GM19372 (cell line): ENCODE measurements around the gene EYA3.
"Not testable (repeated sequence)": the region's sequence is repeated elsewhere in the genome, so short reads cannot be mapped to it uniquely, and the experiment has no call there.

Source experiments
- ATAC-seq: cut with Tn5 transposase; IDR thresholded peaks from one replicate; pipeline ENCODE4 v1.9.1; 2021; ENCODE audit warnings: mild to moderate bottlenecking, low read depth, moderate library complexity; ENCODE audit not compliant: unreplicated experiment

Gene EYA3

GRCh38 chr1:28035420-28035819 lies 53.0 kb downstream of the EYA3 start:
- no peak for ATAC-seq

- ATAC-seq: no peak
These were observed 56.1 kb downstream of the EYA3 start for GRCh38 chr1:28032281-28032680.

- ATAC-seq: no peak
These were observed 57.2 kb downstream of the EYA3 start for GRCh38 chr1:28031173-28031572.

GRCh38 chr1:28028873-28029654 lies 59.3 kb downstream of the EYA3 start:
- no peak for ATAC-seq

DNA sequence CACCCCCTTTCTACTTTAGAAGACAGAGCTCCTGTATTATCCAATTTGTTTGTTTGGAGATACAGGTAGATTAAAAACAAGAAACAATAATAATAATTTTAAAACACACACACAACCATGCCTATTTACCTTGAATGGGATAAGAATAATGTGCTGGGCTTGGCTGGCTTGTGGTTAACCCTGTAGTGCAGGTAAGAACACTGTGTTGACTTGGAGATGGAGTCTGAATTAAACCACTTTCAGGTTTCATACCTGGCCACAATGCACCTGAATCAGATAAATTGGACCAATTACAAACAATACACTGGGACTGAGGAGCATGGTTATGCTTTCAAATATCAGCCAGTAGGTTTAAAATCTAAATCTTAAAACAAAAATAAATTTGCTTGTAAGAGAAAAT lies 60.8 kb downstream of the EYA3 start:
- no peak for ATAC-seq

GRCh38 chr1:28027238-28027637 lies 61.2 kb downstream of the EYA3 start:
- ATAC-seq: no peak

DNA sequence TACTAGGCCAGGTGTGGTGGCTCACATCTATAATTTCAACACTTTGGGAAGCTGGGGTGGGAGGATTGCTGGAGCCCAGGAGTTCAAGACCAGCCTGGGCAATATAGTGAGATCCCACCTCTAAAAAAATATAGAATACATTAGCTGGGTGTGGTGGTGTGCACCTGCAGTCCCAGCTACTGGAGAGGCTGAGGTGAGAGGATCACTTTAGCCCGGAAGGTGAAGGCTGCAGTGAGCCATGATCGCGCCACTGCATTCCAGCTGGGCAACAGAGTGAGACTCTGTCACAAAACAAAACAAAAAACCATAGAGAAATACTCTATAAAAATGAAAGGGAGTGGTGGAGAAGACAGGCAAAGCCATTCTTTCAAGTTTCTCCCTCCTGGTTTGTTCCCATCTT lies 62.1 kb downstream of the EYA3 start:
- ATAC-seq: no peak

DNA sequence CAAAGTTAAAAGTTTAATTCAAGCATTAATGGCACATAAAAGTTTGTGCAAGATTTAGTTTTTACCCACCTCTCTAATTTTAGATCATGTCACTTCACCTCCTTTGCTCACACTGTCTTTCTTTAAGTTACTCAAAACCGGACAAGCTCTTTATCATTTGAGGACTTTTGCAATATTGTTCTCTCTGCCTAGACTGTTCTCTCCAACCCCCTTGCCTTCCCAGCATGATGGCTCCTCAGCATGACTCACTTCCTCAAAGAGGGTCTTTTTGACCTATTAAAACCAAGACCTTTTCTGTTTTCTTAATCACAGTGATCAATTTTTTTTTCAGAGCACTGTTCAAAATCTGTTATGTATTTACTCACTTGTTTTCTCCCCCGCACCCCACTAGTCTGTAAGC lies 67.3 kb downstream of the EYA3 start:
- no peak for ATAC-seq

DNA sequence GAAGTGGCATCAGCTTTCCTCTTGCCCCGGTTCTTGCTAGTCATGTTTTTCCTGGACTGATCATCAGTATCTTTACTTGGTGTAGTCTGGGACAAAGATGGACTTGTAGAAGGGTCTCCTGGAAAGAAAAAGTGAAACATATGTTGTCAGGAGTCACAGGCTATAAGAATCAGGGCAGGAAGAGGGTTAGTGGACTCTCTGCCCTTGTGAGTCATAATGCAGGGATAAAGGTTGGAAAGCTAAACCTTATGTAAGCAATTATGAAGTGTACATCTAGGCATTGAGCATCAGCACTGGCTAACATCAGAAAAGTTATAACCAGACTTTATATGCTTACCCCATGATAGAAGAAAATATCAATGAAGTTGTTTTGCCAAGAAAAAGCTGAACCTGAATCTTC lies 77.4 kb downstream of the EYA3 start:
- no peak for ATAC-seq

- ATAC-seq: not testable (repeated sequence)
These were observed 85.3 kb downstream of the EYA3 start for GRCh38 chr1:28003117-28003516.

GRCh38 chr1:28002600-28002999 lies 85.8 kb downstream of the EYA3 start:
- no peak for ATAC-seq

DNA sequence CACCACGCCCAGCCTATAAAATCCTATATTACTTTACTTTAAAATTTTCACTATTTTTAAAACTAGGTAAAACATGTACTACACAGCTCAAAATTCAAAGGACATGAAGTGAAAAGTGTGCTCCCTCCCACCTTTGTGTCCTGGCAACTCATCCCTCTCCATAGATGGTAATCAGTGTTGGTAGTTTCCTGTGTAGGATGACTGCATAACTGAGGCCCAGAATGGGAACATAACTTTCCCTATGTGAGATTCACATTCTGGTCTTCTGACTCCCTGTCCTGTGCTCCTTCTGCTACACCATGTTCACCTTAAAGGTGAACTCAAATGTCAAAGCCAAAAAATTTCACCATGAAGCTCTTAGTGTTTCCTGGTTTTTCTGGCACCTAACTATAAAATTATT lies 89.4 kb downstream of the EYA3 start:
- no peak for ATAC-seq

DNA sequence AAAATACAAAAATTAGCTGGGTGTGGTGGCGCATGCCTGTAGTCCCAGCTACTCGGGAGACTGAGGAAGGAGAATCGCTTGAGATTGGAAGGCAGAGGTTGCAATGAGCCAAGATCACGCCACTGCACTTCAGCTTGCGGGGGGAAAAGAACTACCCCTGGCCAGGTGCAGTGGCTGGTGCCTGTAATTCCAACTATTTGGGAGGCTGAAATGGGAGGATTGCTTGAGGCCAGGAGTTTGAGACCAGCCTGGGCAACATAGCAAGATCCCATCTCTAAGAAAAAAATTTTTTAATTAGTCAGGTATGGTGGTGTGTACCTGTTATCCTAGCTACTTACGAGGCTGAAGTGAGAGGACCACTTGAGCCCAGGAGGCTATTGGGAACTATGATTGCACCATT lies 93.9 kb downstream of the EYA3 start:
- ATAC-seq: not testable (repeated sequence)

DNA sequence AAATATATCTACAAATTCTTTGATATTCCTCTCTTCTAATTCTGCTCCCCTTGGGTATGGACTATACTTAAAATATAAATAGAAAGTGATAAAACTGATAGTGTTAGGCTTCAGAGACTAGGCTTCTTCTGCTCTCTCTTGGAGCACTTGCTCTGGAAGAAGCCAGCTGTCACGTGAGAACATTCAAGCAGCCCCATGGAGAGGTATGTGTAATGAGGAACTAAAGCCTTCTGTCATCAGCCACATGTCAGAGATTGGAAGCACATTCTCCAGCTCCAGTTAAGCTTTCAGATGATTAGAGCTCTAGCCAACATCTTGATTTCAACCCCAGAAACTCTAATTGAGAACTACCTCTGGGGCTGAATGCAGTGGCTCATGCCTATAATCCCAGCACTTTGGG lies 94.3 kb downstream of the EYA3 start:
- ATAC-seq: no peak

- ATAC-seq: no peak
These were observed 95.2 kb downstream of the EYA3 start for GRCh38 chr1:27993241-27993640.

- no peak for ATAC-seq
These were observed 96.1 kb downstream of the EYA3 start for GRCh38 chr1:27992276-27992675.

- ATAC-seq: no peak
These were observed 97.4 kb downstream of the EYA3 start for GRCh38 chr1:27990920-27991537.

DNA sequence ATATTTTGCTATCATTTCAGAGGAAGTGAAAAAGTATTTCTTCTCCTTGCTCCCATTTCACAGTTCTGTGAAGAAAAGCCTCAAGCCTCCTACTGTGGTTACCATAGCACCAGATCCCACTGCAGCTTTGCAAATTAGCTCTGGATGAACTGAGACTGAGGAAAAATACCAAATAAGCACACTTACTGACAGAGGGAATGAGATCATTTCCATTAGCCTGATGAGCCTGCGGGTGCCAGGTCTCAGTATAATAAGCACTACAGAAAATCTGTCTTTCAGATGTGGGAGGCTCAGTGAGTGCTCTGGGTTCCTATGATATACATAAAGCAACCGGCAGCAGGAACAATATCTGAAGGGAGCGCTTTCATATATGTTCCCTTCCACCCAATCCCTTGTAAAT lies 107.3 kb downstream of the EYA3 start:
- no peak for ATAC-seq

DNA sequence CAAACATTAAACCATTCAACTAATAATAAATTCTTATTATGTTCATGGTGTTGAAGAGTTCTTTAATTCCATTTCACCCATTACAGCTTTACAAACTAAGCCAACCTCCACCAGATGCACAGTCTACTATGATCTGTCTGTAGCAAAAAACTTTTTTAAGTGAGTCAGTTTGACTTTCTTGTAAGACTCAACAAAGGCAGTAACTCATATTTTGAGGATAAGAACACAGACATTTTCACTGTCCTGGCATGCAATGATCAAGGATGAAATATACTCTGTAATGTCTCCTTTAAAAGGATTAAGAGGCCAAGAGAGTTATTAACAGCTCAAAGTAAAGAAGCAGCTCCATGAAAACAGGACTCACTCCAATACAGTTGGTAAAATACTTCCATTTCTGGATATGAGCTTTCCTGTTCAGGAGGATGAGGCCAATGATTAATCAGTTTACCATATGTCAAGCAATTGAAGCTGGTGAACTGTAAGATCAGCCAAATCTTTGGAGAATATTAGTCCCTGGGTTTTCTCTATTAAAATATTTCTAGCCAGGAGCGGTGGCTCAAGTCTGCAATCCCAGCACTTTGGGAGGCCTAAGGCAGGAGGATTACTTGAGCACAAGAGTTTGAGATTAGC lies 108.1 kb downstream of the EYA3 start:
- no peak for ATAC-seq

GRCh38 chr1:27979859-27980201 lies 108.6 kb downstream of the EYA3 start:
- no peak for ATAC-seq

GRCh38 chr1:27979151-27979858 lies 109.1 kb downstream of the EYA3 start:
- ATAC-seq: no peak
